Progenitor cell of endocrine pancreas (in vitro differentiated cells): Measurements from ENCODE around the gene CD2AP. TPM values are rescaled to one million over a fixed set of nuclear protein-coding genes. Genes with fewer than 3 reads are reported as not detected.
A peak's percentile ranks its signal among the peaks of the same experiment; 100 is the strongest.

Experiments used
- DNase-seq: peaks from one replicate; pipeline ENCODE4 v3.0.0; 2021; ENCODE audit warnings: low spot score; ENCODE audit not compliant: unreplicated experiment
- H3K27ac Mint-ChIP-seq: 2 replicates; pipeline ENCODE4 v1.8.0; 2021; ENCODE audit warnings: mild to moderate bottlenecking, moderate library complexity, mixed read lengths
- H3K27me3 Mint-ChIP-seq: 2 replicates; pipeline ENCODE4 v1.8.0; 2021; ENCODE audit warnings: mixed read lengths
- H3K36me3 Mint-ChIP-seq: 2 replicates; pipeline ENCODE4 v1.8.0; 2022; ENCODE audit warnings: mixed read lengths; ENCODE audit not compliant: insufficient read depth
- H3K4me1 Mint-ChIP-seq: 2 replicates; pipeline ENCODE4 v1.8.0; 2021; ENCODE audit warnings: low read depth, mixed read lengths
- H3K4me3 Mint-ChIP-seq: 2 replicates; pipeline ENCODE4 v1.8.0; 2021; ENCODE audit warnings: low read depth, mild to moderate bottlenecking, moderate library complexity, mixed read lengths
- H3K9me3 Mint-ChIP-seq: 2 replicates; pipeline ENCODE4 v1.8.0; 2021; ENCODE audit warnings: low read depth, mixed read lengths
- total RNA-seq: library from RNA; stranded (reverse); gene quantifications from 2 replicates; pipeline ENCODE4 v1.2.1, GENCODE V29; 2021
- TF ChIP-seq, protein P1 (sequence below): fragments of 200-600 bp; sonication (generic); IDR thresholded peaks from one replicate; pipeline ENCODE4 v1.5.0; 2021; ENCODE audit warnings: antibody characterized with exemption, mild to moderate bottlenecking; ENCODE audit not compliant: unreplicated experiment

Gene CD2AP
- total RNA-seq, 1 donor from 2014 or later = 50.6 TPM

GRCh38 chr6:47490676-47491075 lies 13.1 kb downstream of the CD2AP start:
- H3K27ac Mint-ChIP-seq = no peak overlapping the region
- H3K4me3 Mint-ChIP-seq = no peak overlapping the region
- peaks cover 24% of the 10 kb centered on the region for H3K4me1 Mint-ChIP-seq
- no peaks in the 10 kb centered on the region for H3K27me3 Mint-ChIP-seq
- TF ChIP-seq, protein P1, sequence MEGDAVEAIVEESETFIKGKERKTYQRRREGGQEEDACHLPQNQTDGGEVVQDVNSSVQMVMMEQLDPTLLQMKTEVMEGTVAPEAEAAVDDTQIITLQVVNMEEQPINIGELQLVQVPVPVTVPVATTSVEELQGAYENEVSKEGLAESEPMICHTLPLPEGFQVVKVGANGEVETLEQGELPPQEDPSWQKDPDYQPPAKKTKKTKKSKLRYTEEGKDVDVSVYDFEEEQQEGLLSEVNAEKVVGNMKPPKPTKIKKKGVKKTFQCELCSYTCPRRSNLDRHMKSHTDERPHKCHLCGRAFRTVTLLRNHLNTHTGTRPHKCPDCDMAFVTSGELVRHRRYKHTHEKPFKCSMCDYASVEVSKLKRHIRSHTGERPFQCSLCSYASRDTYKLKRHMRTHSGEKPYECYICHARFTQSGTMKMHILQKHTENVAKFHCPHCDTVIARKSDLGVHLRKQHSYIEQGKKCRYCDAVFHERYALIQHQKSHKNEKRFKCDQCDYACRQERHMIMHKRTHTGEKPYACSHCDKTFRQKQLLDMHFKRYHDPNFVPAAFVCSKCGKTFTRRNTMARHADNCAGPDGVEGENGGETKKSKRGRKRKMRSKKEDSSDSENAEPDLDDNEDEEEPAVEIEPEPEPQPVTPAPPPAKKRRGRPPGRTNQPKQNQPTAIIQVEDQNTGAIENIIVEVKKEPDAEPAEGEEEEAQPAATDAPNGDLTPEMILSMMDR = no peak
- no peak for DNase-seq
- no peaks in the 10 kb centered on the region for H3K9me3 Mint-ChIP-seq
- H3K36me3 Mint-ChIP-seq = peaks cover 4% of the 10 kb centered on the region

GRCh38 chr6:47492355-47492754 lies 14.8 kb downstream of the CD2AP start:
- peaks cover 29% of the 10 kb centered on the region for H3K4me1 Mint-ChIP-seq

DNA sequence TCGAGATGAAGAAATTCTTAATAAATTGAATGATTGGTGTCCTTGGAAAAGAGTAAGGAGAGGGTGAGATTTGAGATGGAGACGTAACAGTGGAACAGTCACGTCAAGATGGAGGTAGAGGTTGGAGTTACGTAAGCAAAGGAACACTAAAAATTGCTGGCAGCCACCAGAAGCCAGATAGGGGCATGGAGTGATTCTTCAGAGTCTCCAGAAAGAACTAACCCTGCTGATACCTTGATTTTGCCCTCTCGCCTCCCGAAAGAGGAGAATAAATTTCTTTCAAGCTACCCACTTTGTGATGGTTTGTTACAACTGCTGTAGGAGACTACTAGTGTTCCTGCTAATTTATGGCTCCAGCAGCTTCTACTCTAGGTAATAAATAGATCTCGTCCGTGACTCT lies 17.6 kb downstream of the CD2AP start:
- H3K9me3 Mint-ChIP-seq = no peaks in the 10 kb centered on the region
- H3K27ac Mint-ChIP-seq = peak overlapping the region; percentile 84
- no peak for DNase-seq
- TF ChIP-seq, protein P1 = no peak
- H3K27me3 Mint-ChIP-seq = no peaks in the 10 kb centered on the region
- H3K36me3 Mint-ChIP-seq = peaks cover 6% of the 10 kb centered on the region
- H3K4me3 Mint-ChIP-seq = no peak overlapping the region
- H3K4me1 Mint-ChIP-seq = peaks cover 26% of the 10 kb centered on the region

More at GRCh38 chr6:47492355-47492754, 14.8 kb downstream of the CD2AP start:
- H3K9me3 Mint-ChIP-seq = no peaks in the 10 kb centered on the region
- H3K27me3 Mint-ChIP-seq = no peaks in the 10 kb centered on the region
- no peak overlapping the region for H3K27ac Mint-ChIP-seq
- peaks cover 3% of the 10 kb centered on the region for H3K36me3 Mint-ChIP-seq
- no peak overlapping the region for H3K4me3 Mint-ChIP-seq
- no peak for DNase-seq
- TF ChIP-seq, protein P1 = no peak

- Mint-ChIP-seq H3K27ac (peak overlapping the region; percentile 67), H3K4me1 (peaks cover 22% of the 10 kb centered on the region), H3K27me3 (no peaks in the 10 kb centered on the region), H3K36me3 (peaks cover 6% of the 10 kb centered on the region), H3K4me3 (no peak overlapping the region), H3K9me3 (no peaks in the 10 kb centered on the region)
- DNase-seq = no peak
- TF ChIP-seq, protein P1 = no peak
These were observed 18.5 kb downstream of the CD2AP start for GRCh38 chr6:47495954-47496545.

DNA sequence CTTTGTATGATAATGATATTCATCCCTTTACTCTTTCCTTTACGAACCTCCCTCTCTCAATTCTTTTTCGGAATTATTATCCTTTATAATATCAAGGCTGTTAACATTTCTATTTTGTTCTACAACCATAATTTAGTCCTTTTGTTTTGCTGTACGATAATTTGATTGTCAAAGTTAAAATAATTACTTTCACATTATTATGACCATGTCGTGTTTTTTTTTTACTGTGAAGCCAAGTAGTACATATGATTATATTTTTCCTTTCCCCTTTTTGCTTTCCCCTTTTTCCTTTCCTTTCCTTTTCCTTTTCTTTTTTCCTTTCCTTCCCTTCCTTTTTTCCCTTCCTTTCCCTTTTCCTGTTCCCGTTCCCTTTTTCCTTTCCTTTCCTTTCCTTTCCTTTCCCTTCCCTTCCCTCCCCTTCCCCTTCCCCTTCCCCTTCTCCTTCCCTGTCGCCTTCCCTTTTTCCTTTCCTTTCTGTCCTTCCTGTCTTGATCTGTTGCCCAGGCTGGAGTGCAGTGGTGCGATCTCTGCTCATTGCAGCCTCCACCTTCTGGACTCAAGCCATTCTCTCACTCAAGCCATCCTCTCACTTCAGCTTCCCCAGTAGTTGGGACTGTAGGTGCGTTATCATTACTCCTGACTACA lies 19.5 kb downstream of the CD2AP start:
- Mint-ChIP-seq H3K4me3 (no peak overlapping the region), H3K4me1 (peaks cover 26% of the 10 kb centered on the region), H3K27ac (peak overlapping the region; percentile 76), H3K9me3 (no peaks in the 10 kb centered on the region), H3K36me3 (peaks cover 6% of the 10 kb centered on the region), H3K27me3 (no peaks in the 10 kb centered on the region)
- DNase-seq = no peak
- TF ChIP-seq, protein P1 = no peak
